GM21528 (cell line): ENCODE data around the gene CCDC134.

Source experiments
- ATAC-seq: cut with Tn5 transposase; IDR thresholded peaks from one replicate; pipeline ENCODE4 v1.9.1; 2021; ENCODE audit warnings: mild to moderate bottlenecking, moderate library complexity; ENCODE audit not compliant: unreplicated experiment, low FRiP score

Gene CCDC134

DNA sequence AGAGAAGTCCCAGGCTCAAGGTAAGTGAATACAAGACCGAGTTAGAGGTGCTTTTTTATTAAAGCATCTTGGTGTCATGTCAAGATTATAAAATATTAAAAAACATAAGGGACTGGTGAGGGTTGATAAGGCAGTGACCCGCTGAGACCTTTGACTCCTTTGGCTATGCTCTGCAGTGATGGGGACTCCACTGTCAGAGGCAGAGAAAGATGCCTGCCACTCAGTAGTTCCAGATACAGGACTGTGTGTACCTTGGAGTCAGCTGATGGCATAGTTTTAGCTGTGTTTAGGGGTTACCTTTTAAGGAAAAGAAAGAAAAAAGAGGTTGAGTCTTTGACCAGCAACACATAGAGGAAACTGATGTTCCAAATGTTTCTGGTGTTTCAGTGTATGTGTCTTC is 73.6 kb downstream of the CCDC134 start:
- no peak for ATAC-seq

DNA sequence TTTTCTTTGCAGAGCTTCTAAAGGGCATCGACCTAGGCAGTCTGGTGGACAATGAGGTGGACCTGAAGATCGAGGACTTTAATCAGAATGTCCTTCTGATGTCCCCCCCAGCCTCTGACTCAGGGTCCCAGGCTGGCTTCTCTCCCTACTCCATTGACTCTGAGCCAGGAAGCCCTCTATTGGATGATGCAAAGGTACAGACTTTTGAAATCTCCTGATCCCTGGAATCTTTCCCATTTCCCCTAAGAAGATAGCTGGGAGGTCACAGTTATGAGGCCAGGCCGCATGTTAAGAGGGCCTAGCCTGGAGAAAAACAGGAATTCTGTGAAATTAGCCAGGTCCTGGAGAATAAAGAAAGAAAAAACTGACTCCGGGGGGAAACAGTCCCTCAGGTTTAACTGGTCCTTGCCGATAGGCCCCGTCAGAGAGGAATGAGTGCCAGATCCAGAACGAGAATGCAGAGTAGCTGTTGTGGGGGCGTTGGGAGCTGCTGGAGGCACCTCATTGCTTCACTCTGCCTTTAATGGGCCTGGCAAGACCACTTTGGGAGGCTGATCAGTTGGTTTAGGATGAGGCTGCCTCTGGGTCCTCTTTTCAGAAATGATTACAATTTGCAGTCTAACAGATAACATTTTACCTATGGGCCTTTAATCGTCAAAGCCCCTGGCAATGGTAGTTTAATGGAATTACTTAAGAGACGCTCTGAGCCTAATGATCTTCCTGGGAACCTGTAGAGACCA is 75.2 kb downstream of the CCDC134 start:
- no peak for ATAC-seq
